ENCODE results near the gene PSMF1. TPM values are rescaled to one million over a fixed set of nuclear protein-coding genes. Genes with fewer than 3 reads are reported as not detected.

Gene PSMF1
- polyA plus RNA-seq, 4 donors, result 115 to 147 (median 130) TPM

GRCh38 chr20:1187605-1188171 lies 69.3 kb downstream of the PSMF1 start:
- DNase-seq (ENCODE audit: low read depth in 4 of 4, low spot score in 2 of 4), result no peak

GRCh38 chr20:1188347-1188746 lies 69.9 kb downstream of the PSMF1 start:
- no peak for DNase-seq (ENCODE audit: low read depth in 4 of 4, low spot score in 2 of 4)

- no peak for DNase-seq (ENCODE audit: low read depth in 4 of 4, low spot score in 2 of 4)
Observed at GRCh38 chr20:1189827-1190226, 71.4 kb downstream of the PSMF1 start.

- no peak for DNase-seq (ENCODE audit: low read depth in 4 of 4, low spot score in 2 of 4)
Observed at GRCh38 chr20:1190847-1191246, 72.4 kb downstream of the PSMF1 start.

- DNase-seq (ENCODE audit: low read depth in 4 of 4, low spot score in 2 of 4), result no peak
Observed at GRCh38 chr20:1191299-1191698, 72.9 kb downstream of the PSMF1 start.

GRCh38 chr20:1195226-1195625 lies 76.8 kb downstream of the PSMF1 start:
- no peak for DNase-seq (ENCODE audit: low read depth in 4 of 4, low spot score in 2 of 4)

GRCh38 chr20:1196634-1197033 lies 78.2 kb downstream of the PSMF1 start:
- no peak for DNase-seq (ENCODE audit: low read depth in 4 of 4, low spot score in 2 of 4)

GRCh38 chr20:1197801-1198200 lies 79.4 kb downstream of the PSMF1 start:
- DNase-seq (ENCODE audit: low read depth in 4 of 4, low spot score in 2 of 4), result no peak

GRCh38 chr20:1198751-1199150 lies 80.3 kb downstream of the PSMF1 start:
- no peak for DNase-seq (ENCODE audit: low read depth in 4 of 4, low spot score in 2 of 4)

- DNase-seq (ENCODE audit: low read depth in 4 of 4, low spot score in 2 of 4), result no peak
Observed at GRCh38 chr20:1199212-1199873, 80.9 kb downstream of the PSMF1 start.

- DNase-seq (ENCODE audit: low read depth in 4 of 4, low spot score in 2 of 4), result no peak
Observed at GRCh38 chr20:1199964-1200363, 81.6 kb downstream of the PSMF1 start.

- no peak for DNase-seq (ENCODE audit: low read depth in 4 of 4, low spot score in 2 of 4)
Observed at GRCh38 chr20:1202762-1203504, 84.5 kb downstream of the PSMF1 start, which contains the start of gene C20orf202. TSS of gene C20orf202 (plus strand) at chr20:1203454. CDS start at chr20:1203586, 132 bp downstream.

- DNase-seq (ENCODE audit: low read depth in 4 of 4, low spot score in 2 of 4), result no peak
Observed at GRCh38 chr20:1203630-1204029, 85.2 kb downstream of the PSMF1 start.

GRCh38 chr20:1204113-1204512 lies 85.7 kb downstream of the PSMF1 start:
- no peak for DNase-seq (ENCODE audit: low read depth in 4 of 4, low spot score in 2 of 4)

GRCh38 chr20:1204576-1204975 lies 86.2 kb downstream of the PSMF1 start:
- no peak for DNase-seq (ENCODE audit: low read depth in 4 of 4, low spot score in 2 of 4)

- no peak for DNase-seq (ENCODE audit: low read depth in 4 of 4, low spot score in 2 of 4)
Observed at GRCh38 chr20:1205802-1206201, 87.4 kb downstream of the PSMF1 start.

GRCh38 chr20:1206366-1207148 lies 88.2 kb downstream of the PSMF1 start:
- no peak for DNase-seq (ENCODE audit: low read depth in 4 of 4, low spot score in 2 of 4)

- no peak for DNase-seq (ENCODE audit: low read depth in 4 of 4, low spot score in 2 of 4)
Observed at GRCh38 chr20:1207293-1207878, 89.0 kb downstream of the PSMF1 start.

GRCh38 chr20:1209447-1210387 lies 91.3 kb downstream of the PSMF1 start:
- no peak for DNase-seq (ENCODE audit: low read depth in 4 of 4, low spot score in 2 of 4)

- DNase-seq (ENCODE audit: low read depth in 4 of 4, low spot score in 2 of 4), result no peak
Observed at GRCh38 chr20:1210501-1210900, 92.1 kb downstream of the PSMF1 start.
